HepG2 (cell line): ENCODE measurements around the gene THOC6. TPM values are rescaled to one million over a fixed set of nuclear protein-coding genes. Genes with fewer than 3 reads are reported as not detected.
A peak's percentile ranks its signal among the peaks of the same experiment; 100 is the strongest.

ENCODE experiments used
- GATAD1 ChIP-seq: IDR thresholded peaks from 2 replicates; pipeline ENCODE4 v1.6.1; 2016; ENCODE audit warnings: missing genetic modification reagents, missing compliant biosample characterization
- GMEB1 ChIP-seq: sonication (generic); formaldehyde crosslinking; IDR thresholded peaks from 2 replicates; pipeline ENCODE4 v1.5.1; 2020; ENCODE audit warnings: missing genetic modification reagents, mild to moderate bottlenecking, borderline replicate concordance
- GRHL1 ChIP-seq: sonication (generic); formaldehyde crosslinking; conservative IDR thresholded peaks from 2 replicates; pipeline ENCODE4 v1.8.0; 2022; ENCODE audit warnings: missing genetic modification reagents
- HDAC2 ChIP-seq: sonication (generic); formaldehyde crosslinking; IDR thresholded peaks from 2 replicates; pipeline ENCODE4 v1.4.0; 2020; ENCODE audit warnings: missing genetic modification reagents
- MAZ ChIP-seq, 2 experiments: sonication (generic) in 1 of 2; formaldehyde crosslinking in 1 of 2; IDR thresholded peaks; 2 replicates each; pipeline versions ENCODE4 v1.5.0 to v1.6.1; 2012 to 2020; ENCODE audit warnings: low read depth in 2 of 2, mild to moderate bottlenecking in 2 of 2, borderline replicate concordance in 1 of 2, improper control_type of control experiment in 1 of 2, low read length in 1 of 2, missing genetic modification reagents in 1 of 2, moderate library complexity in 1 of 2
- RAD21 ChIP-seq: fragments of 450-650 bp; formaldehyde crosslinking; IDR thresholded peaks from 2 replicates; pipeline ENCODE4 v1.5.0; 2020; ENCODE audit warnings: mild to moderate bottlenecking
- SP1 ChIP-seq, 2 experiments: fragments of 450-650 bp in 1 of 2; sonication (generic) in 1 of 2; formaldehyde crosslinking in 1 of 2; IDR thresholded peaks; 2 replicates each; pipeline versions ENCODE4 v1.4.0 to v1.6.1; 2016 to 2020; ENCODE audit warnings: missing genetic modification reagents in 1 of 2
- TARDBP ChIP-seq: sonication (generic); formaldehyde crosslinking; IDR thresholded peaks from 2 replicates; pipeline ENCODE4 v1.8.0; 2022; ENCODE audit warnings: mild to moderate bottlenecking, missing genetic modification reagents
- THRA ChIP-seq: sonication (generic); formaldehyde crosslinking; IDR thresholded peaks from 2 replicates; pipeline ENCODE4 v1.4.0; 2020; ENCODE audit warnings: missing genetic modification reagents, borderline replicate concordance
- ZBTB4 ChIP-seq: sonication (generic); formaldehyde crosslinking; IDR thresholded peaks from 2 replicates; pipeline ENCODE4 v1.4.0; 2020; ENCODE audit warnings: missing genetic modification reagents, mild to moderate bottlenecking, borderline replicate concordance
- ZNF264 ChIP-seq: sonication (generic); formaldehyde crosslinking; IDR thresholded peaks from 2 replicates; pipeline ENCODE4 v1.4.0; 2020; ENCODE audit warnings: missing genetic modification reagents
- ZNF350 ChIP-seq: sonication (generic); formaldehyde crosslinking; IDR thresholded peaks from 2 replicates; pipeline ENCODE4 v1.4.0; 2020; ENCODE audit warnings: mild to moderate bottlenecking, low read depth, missing genetic modification reagents, borderline replicate concordance
- ZNF501 ChIP-seq: sonication (generic); formaldehyde crosslinking; IDR thresholded peaks from 2 replicates; pipeline ENCODE4 v1.5.1; 2020; ENCODE audit warnings: mild to moderate bottlenecking, moderate library complexity, missing genetic modification reagents
- polyA plus RNA-seq, 8 experiments: library from polyadenylated mRNA; depleted of rRNA in 3 of 8; stranded (reverse) in 7 of 8; unstranded in 1 of 8; fragments of >200 nt; fragmentation: Illumina TruSeq in 4 of 8; extraction: Trizol in 4 of 8; gene quantifications; 2 replicates each; pipeline versions ENCODE4 v1.2.1 to v1.2.3, GENCODE V29; 2011 to 2016; ENCODE audit warnings: low read depth in 4 of 8, missing spikeins in 1 of 8, mixed read lengths in 1 of 8; ENCODE audit not compliant: insufficient read depth in 1 of 8
- total RNA-seq, 5 experiments: library from RNA; depleted of rRNA; stranded (reverse); fragments of >200 nt; fragmentation: Illumina TruSeq; extraction: Trizol; gene quantifications; 2 replicates each; pipeline ENCODE4 v1.2.3, GENCODE V29; 2016; ENCODE audit warnings: low read depth in 1 of 5
- TF ChIP-seq, protein P1 (sequence below): IDR thresholded peaks from 2 replicates; pipeline ENCODE4 v1.6.1; 2018; ENCODE audit warnings: missing genetic modification reagents
- TF ChIP-seq, protein P2 (sequence below): IDR thresholded peaks from 2 replicates; pipeline ENCODE4 v1.6.1; 2016; ENCODE audit warnings: mild to moderate bottlenecking

Gene THOC6
- total and polyA plus RNA-seq, 2 of the 13 experiments (the other 11 are each of a cell fraction or from before 2014, with no cell fraction given): 32.1 to 37.0 TPM

DNA sequence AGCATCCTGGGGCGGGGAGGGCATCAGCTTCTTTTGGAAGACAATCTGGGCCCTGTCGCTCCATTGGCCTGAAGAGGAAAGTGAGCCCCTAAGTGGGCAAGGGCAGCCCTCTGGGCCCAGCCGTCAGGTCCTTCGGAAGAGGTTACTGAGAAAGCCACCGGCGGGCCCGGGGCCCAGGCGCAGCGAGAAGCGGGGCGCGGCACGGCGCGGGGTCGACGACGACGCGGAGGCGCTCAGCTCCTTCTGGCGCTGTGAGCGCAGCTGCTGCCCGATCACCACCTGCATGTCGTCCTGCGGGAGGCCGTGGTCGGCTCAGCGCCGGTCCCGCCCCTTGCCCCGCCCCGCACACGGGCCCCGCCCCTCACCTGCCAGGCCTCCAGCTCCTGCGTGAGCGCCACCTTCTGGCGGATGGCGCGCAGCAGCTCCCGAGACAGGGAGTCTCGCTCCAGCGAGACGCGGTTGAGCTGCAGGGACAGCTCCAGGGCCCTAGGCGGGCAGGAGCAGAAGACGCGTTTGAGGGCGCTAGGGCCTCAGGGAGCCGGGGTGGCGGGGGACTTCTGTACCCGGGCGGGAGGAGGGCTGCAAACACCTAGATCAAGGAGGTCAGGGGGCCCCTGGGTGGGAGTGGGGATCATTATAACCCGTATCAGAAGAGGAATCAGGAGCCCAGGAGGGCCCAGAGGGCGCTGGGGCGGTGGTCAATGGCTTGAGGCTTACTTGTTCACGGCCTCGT lies 4.3 kb downstream of the THOC6 start (continued):
- 0 out of 2 replicates have a peak, but pooled peaks have one; percentile 31 for TF ChIP-seq ZBTB4
- peak; percentile 64; the same call in 1 of the 2 replicates for TF ChIP-seq MAZ (IDR thresholded peaks at IDR 0.05; ENCODE audit: borderline replicate concordance, low read depth, low read length)
- peak; percentile 70 for TF ChIP-seq MAZ (CRISPR knock-in tag; IDR thresholded peaks at IDR 0.05; ENCODE audit: low read depth)
- peak; percentile 51; the same call in 1 of the 2 replicates for TF ChIP-seq GATAD1 (CRISPR knock-in tag)
- TF ChIP-seq TARDBP (CRISPR knock-in tag): peak; percentile 53; the same call in 1 of the 2 replicates
- TF ChIP-seq GMEB1 (CRISPR knock-in tag): no peak
- TF ChIP-seq, protein P1, sequence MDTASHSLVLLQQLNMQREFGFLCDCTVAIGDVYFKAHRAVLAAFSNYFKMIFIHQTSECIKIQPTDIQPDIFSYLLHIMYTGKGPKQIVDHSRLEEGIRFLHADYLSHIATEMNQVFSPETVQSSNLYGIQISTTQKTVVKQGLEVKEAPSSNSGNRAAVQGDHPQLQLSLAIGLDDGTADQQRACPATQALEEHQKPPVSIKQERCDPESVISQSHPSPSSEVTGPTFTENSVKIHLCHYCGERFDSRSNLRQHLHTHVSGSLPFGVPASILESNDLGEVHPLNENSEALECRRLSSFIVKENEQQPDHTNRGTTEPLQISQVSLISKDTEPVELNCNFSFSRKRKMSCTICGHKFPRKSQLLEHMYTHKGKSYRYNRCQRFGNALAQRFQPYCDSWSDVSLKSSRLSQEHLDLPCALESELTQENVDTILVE (CRISPR knock-in tag): no peak
- no peak for TF ChIP-seq SP1 (IDR thresholded peaks at IDR 0.05)
- TF ChIP-seq SP1 (CRISPR knock-in tag; IDR thresholded peaks at IDR 0.05): peak; percentile 92
- no peak for TF ChIP-seq GRHL1 (CRISPR knock-in tag)
- TF ChIP-seq ZNF350 (CRISPR knock-in tag): 0 out of 2 replicates have a peak, but pooled peaks have one; percentile 36
- 0 out of 2 replicates have a peak, but pooled peaks have one; percentile 11 for TF ChIP-seq THRA (CRISPR knock-in tag)
- TF ChIP-seq ZNF264 (CRISPR knock-in tag): peak; percentile 38; the same call in 1 of the 2 replicates
- TF ChIP-seq, protein P2, sequence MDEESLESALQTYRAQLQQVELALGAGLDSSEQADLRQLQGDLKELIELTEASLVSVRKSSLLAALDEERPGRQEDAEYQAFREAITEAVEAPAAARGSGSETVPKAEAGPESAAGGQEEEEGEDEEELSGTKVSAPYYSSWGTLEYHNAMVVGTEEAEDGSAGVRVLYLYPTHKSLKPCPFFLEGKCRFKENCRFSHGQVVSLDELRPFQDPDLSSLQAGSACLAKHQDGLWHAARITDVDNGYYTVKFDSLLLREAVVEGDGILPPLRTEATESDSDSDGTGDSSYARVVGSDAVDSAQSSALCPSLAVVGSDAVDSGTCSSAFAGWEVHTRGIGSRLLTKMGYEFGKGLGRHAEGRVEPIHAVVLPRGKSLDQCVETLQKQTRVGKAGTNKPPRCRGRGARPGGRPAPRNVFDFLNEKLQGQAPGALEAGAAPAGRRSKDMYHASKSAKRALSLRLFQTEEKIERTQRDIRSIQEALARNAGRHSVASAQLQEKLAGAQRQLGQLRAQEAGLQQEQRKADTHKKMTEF (CRISPR knock-in tag): peak; percentile 56; the same call in 1 of the 2 replicates
- 0 out of 2 replicates have a peak, but pooled peaks have one; percentile 31 for TF ChIP-seq HDAC2 (CRISPR knock-in tag)
- peak; percentile 72 for TF ChIP-seq RAD21 (CRISPR knock-in tag)
- peak; percentile 49; the same call in 1 of the 2 replicates for TF ChIP-seq ZNF501 (CRISPR knock-in tag)
